K562 (cell line): ENCODE measurements around the gene RPRD1B. TPM values are rescaled to one million over a fixed set of nuclear protein-coding genes. Genes with fewer than 3 reads are reported as not detected.

Experiments used
- CBFA2T3 ChIP-seq: fragments of 450-650 bp; IDR thresholded peaks from 2 replicates; pipeline ENCODE4 v1.6.1; 2017
- CHD7 ChIP-seq: fragments of 200-600 bp; sonication (generic); IDR thresholded peaks from one replicate; pipeline ENCODE4 v1.6.1; 2012; ENCODE audit warnings: mild to moderate bottlenecking, low read depth, low read length, inconsistent platforms
- STAG1 ChIP-seq: sonication (generic); formaldehyde crosslinking; IDR thresholded peaks from 2 replicates; pipeline ENCODE4 v1.5.0; 2020; ENCODE audit warnings: missing genetic modification reagents, borderline replicate concordance
- ZNF75A ChIP-seq: fragments of 450-650 bp; formaldehyde crosslinking; IDR thresholded peaks from 2 replicates; pipeline ENCODE4 v1.4.0; 2020; ENCODE audit warnings: mild to moderate bottlenecking
- polyA plus RNA-seq, 8 experiments: library from polyadenylated mRNA; depleted of rRNA in 4 of 8; stranded (reverse) in 5 of 8; unstranded in 3 of 8; fragments of >200 nt; fragmentation: Nextera tagmentation in 2 of 8; fragmentation: Illumina TruSeq in 1 of 8; extraction: Ambion mirVana in 2 of 8; extraction: Trizol in 1 of 8; gene quantifications; 2 replicates each; pipeline versions ENCODE4 v1.2.1 to v1.2.3, GENCODE V29; 2011 to 2014; ENCODE audit warnings: inconsistent platforms in 1 of 8, missing spikeins in 1 of 8
- total RNA-seq, 7 experiments: library from RNA; depleted of rRNA in 6 of 7; stranded (reverse); fragments of >200 nt in 6 of 7; fragmentation: Illumina TruSeq in 2 of 7; extraction: Trizol in 2 of 7; gene quantifications; 2 replicates each; pipeline versions ENCODE4 v1.2.1 to v1.2.3, GENCODE V29; 2011 to 2021; ENCODE audit warnings: low replicate concordance in 1 of 7
- TF ChIP-seq, protein P1 (sequence below), 2 experiments: fragments of 450-650 bp; formaldehyde crosslinking in 1 of 2; IDR thresholded peaks; 2 replicates each; pipeline versions ENCODE4 v1.4.0 to v1.6.1; 2014 to 2020; ENCODE audit warnings: mild to moderate bottlenecking in 2 of 2, borderline replicate concordance in 1 of 2, low read depth in 1 of 2
- TF ChIP-seq, protein P2 (sequence below): fragments of 450-650 bp; formaldehyde crosslinking; IDR thresholded peaks from 2 replicates; pipeline ENCODE4 v1.4.0; 2022; ENCODE audit warnings: mild to moderate bottlenecking, moderate library complexity

The RPRD1B gene
- total and polyA plus RNA-seq, 9 of the 15 experiments (the other 6 are each of a cell fraction or from before 2014, with no cell fraction given), result 5.5 to 43.0 (median 24.4) TPM

DNA sequence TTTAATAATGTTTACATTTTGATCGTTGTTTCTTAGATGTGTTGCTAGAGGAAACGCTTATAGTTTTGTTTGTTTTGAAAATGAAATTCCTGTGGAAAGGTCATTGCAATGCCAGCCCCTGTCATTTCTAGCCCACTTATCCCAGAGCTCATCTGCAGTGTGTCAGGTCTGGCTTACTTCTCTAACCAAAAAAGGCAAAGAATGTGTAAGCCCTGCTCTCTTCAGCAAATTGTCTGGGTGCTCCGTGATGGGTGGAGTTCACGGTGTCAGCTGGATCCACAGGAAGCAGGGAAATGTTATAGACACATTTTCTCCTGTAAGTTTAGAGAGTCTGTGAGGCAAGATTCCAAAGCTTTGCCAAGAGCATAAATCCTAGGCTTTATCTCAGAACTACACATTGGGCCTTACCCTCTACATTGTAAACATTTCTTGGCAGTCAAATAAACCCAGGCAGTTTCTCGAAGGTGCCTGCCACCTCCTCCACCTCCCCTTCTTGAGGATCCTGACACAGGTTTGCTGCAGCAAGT lies 50.9 kb downstream of the RPRD1B start (continued):
- TF ChIP-seq CHD7 (no peak), STAG1 (CRISPR knock-in tag) (no peak), CBFA2T3 (peak; percentile 91), ZNF75A (CRISPR knock-in tag) (no peak)
- TF ChIP-seq, protein P1, sequence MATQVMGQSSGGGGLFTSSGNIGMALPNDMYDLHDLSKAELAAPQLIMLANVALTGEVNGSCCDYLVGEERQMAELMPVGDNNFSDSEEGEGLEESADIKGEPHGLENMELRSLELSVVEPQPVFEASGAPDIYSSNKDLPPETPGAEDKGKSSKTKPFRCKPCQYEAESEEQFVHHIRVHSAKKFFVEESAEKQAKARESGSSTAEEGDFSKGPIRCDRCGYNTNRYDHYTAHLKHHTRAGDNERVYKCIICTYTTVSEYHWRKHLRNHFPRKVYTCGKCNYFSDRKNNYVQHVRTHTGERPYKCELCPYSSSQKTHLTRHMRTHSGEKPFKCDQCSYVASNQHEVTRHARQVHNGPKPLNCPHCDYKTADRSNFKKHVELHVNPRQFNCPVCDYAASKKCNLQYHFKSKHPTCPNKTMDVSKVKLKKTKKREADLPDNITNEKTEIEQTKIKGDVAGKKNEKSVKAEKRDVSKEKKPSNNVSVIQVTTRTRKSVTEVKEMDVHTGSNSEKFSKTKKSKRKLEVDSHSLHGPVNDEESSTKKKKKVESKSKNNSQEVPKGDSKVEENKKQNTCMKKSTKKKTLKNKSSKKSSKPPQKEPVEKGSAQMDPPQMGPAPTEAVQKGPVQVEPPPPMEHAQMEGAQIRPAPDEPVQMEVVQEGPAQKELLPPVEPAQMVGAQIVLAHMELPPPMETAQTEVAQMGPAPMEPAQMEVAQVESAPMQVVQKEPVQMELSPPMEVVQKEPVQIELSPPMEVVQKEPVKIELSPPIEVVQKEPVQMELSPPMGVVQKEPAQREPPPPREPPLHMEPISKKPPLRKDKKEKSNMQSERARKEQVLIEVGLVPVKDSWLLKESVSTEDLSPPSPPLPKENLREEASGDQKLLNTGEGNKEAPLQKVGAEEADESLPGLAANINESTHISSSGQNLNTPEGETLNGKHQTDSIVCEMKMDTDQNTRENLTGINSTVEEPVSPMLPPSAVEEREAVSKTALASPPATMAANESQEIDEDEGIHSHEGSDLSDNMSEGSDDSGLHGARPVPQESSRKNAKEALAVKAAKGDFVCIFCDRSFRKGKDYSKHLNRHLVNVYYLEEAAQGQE (IDR thresholded peaks at IDR 0.05; ENCODE audit: borderline replicate concordance), result no peak
- TF ChIP-seq, protein P1 (CRISPR knock-in tag; IDR thresholded peaks at IDR 0.05; ENCODE audit: low read depth), result no peak
- TF ChIP-seq, protein P2, sequence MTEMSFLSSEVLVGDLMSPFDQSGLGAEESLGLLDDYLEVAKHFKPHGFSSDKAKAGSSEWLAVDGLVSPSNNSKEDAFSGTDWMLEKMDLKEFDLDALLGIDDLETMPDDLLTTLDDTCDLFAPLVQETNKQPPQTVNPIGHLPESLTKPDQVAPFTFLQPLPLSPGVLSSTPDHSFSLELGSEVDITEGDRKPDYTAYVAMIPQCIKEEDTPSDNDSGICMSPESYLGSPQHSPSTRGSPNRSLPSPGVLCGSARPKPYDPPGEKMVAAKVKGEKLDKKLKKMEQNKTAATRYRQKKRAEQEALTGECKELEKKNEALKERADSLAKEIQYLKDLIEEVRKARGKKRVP (CRISPR knock-in tag), result no peak
